Smooth muscle cell of the brain vasculature (primary cell): ENCODE measurements around the gene RABEP2.
"Not testable (repeated sequence)": the region's sequence is repeated elsewhere in the genome, so short reads cannot be mapped to it uniquely, and the experiment has no call there.

Experiments used
- DNase-seq: peaks from one replicate; pipeline ENCODE4 v3.0.0-alpha.2; 2012; ENCODE audit warnings: low read depth, low spot score

The RABEP2 gene

GRCh38 chr16:28879261-28879840, 45.7 kb downstream of the RABEP2 start:
- no peak for DNase-seq

- DNase-seq = no peak
These were observed 46.7 kb downstream of the RABEP2 start, which contains the start of gene ATP2A1 for GRCh38 chr16:28878083-28878926. Gene ATP2A1 (plus strand): TSS chr16:28878488. CDS start chr16:28878672, 184 bp downstream.

- DNase-seq = no peak
These were observed 47.4 kb downstream of the RABEP2 start for GRCh38 chr16:28877655-28878000.

- no peak for DNase-seq
These were observed 47.9 kb downstream of the RABEP2 start for GRCh38 chr16:28876973-28877654.

GRCh38 chr16:28876019-28876659, 48.9 kb downstream of the RABEP2 start:
- DNase-seq = no peak

- DNase-seq = no peak
These were observed 49.7 kb downstream of the RABEP2 start for GRCh38 chr16:28875134-28876018.

GRCh38 chr16:28874406-28874805, 50.6 kb downstream of the RABEP2 start:
- DNase-seq = no peak

- no peak for DNase-seq
These were observed 51.4 kb downstream of the RABEP2 start for GRCh38 chr16:28873543-28874201.

- DNase-seq = no peak
These were observed 52.1 kb downstream of the RABEP2 start for GRCh38 chr16:28872952-28873351.

GRCh38 chr16:28869201-28869600, 55.8 kb downstream of the RABEP2 start:
- DNase-seq = no peak

GRCh38 chr16:28867646-28868045, 57.4 kb downstream of the RABEP2 start:
- DNase-seq = not testable (repeated sequence)

- DNase-seq = no peak
These were observed 57.8 kb downstream of the RABEP2 start for GRCh38 chr16:28867241-28867640.

- DNase-seq = no peak
These were observed 58.6 kb downstream of the RABEP2 start for GRCh38 chr16:28866454-28866804.

GRCh38 chr16:28865722-28866453, 59.1 kb downstream of the RABEP2 start:
- DNase-seq = no peak

GRCh38 chr16:28865001-28865688, 59.9 kb downstream of the RABEP2 start:
- DNase-seq = no peak

GRCh38 chr16:28863929-28864793, 60.9 kb downstream of the RABEP2 start:
- no peak for DNase-seq

- DNase-seq = no peak
These were observed 65.7 kb downstream of the RABEP2 start for GRCh38 chr16:28859326-28859725.

- DNase-seq = no peak
These were observed 66.6 kb downstream of the RABEP2 start for GRCh38 chr16:28858421-28858820.
